Karpas-422 (cell line): ENCODE results near the gene NEURL1. TPM values are rescaled to one million over a fixed set of nuclear protein-coding genes. Genes with fewer than 3 reads are reported as not detected.
"Not testable (repeated sequence)": the region's sequence is repeated elsewhere in the genome, so short reads cannot be mapped to it uniquely, and the experiment has no call there.

ENCODE experiments used
- DNase-seq: peaks from one replicate; pipeline ENCODE4 v3.0.0-alpha.2; 2015
- H2AFZ ChIP-seq: fragments of 200-600 bp; sonication (generic); 2 replicates; pipeline ENCODE4 v1.6.1; 2014; ENCODE audit warnings: antibody characterized with exemption, low read length, mixed read lengths
- H3K27ac ChIP-seq: fragments of 200-600 bp; sonication (generic); 2 replicates; pipeline ENCODE4 v1.5.1; 2014; ENCODE audit warnings: mild to moderate bottlenecking, low read length, moderate library complexity
- H3K27me3 ChIP-seq: fragments of 200-600 bp; sonication (generic); 2 replicates; pipeline ENCODE4 v1.6.1; 2014; ENCODE audit warnings: low read length, mixed read lengths
- H3K36me3 ChIP-seq: fragments of 200-600 bp; sonication (generic); 2 replicates; pipeline ENCODE4 v1.6.1; 2014; ENCODE audit warnings: low read length, mixed read lengths; ENCODE audit not compliant: insufficient read depth
- H3K4me1 ChIP-seq: fragments of 200-600 bp; sonication (generic); 2 replicates; pipeline ENCODE4 v1.6.1; 2014; ENCODE audit warnings: mild to moderate bottlenecking, low read length, mixed read lengths
- H3K4me2 ChIP-seq: fragments of 200-600 bp; sonication (generic); 2 replicates; pipeline ENCODE4 v1.6.1; 2014; ENCODE audit warnings: low read length, low read depth, mild to moderate bottlenecking; ENCODE audit not compliant: poor library complexity, severe bottlenecking
- H3K4me3 ChIP-seq: fragments of 200-600 bp; sonication (generic); 2 replicates; pipeline ENCODE4 v1.5.1; 2014; ENCODE audit warnings: mild to moderate bottlenecking, antibody characterized with exemption, low read length, mixed read lengths
- H3K79me2 ChIP-seq: fragments of 200-600 bp; sonication (generic); 2 replicates; pipeline ENCODE4 v1.6.1; 2014; ENCODE audit warnings: mild to moderate bottlenecking, low read length, mixed read lengths
- H3K9ac ChIP-seq: fragments of 200-600 bp; sonication (generic); 2 replicates; pipeline ENCODE4 v1.6.0; 2014; ENCODE audit warnings: low read length
- H3K9me2 ChIP-seq: fragments of 200-600 bp; sonication (generic), shearing (Covaris generic); replicated peaks from 2 replicates; pipeline ENCODE4 v1.6.0; 2014; ENCODE audit warnings: mild to moderate bottlenecking, low read length, moderate library complexity; ENCODE audit not compliant: insufficient read depth
- H3K9me3 ChIP-seq: fragments of 300-700, 200-600 bp; sonication (generic); 2 replicates; pipeline ENCODE4 v1.6.1; 2014; ENCODE audit warnings: low read length, mixed read lengths
- H4K20me1 ChIP-seq: fragments of 200-600 bp; sonication (generic); 2 replicates; pipeline ENCODE4 v1.6.1; 2014; ENCODE audit warnings: mild to moderate bottlenecking, antibody characterized with exemption, low read length, low read depth; ENCODE audit not compliant: insufficient read depth
- total RNA-seq: library from RNA; depleted of rRNA; stranded (reverse); fragments of >200 nt; shearing (Covaris generic); gene quantifications from 2 replicates; pipeline ENCODE4 v1.2.3, GENCODE V29; 2014; ENCODE audit warnings: low replicate concordance

Gene NEURL1
- total RNA-seq, 1 experiment from 2014 or later, result not detected

GRCh38 chr10:103502849-103503660, 9.6 kb downstream of the NEURL1 start:
- Histone ChIP-seq H3K27me3 (no peaks in the 10 kb centered on the region), H2AFZ (no peak overlapping the region)

GRCh38 chr10:103503777-103504176, 10.3 kb downstream of the NEURL1 start:
- not testable (repeated sequence) for H3K79me2 ChIP-seq, H3K9me3 ChIP-seq, H3K9me2 ChIP-seq, H4K20me1 ChIP-seq, H3K4me2 ChIP-seq, H3K9ac ChIP-seq, H3K27ac ChIP-seq, H3K4me3 ChIP-seq, H2AFZ ChIP-seq, DNase-seq, H3K36me3 ChIP-seq, H3K27me3 ChIP-seq
- peaks cover 13% of the 10 kb centered on the region for H3K4me1 ChIP-seq

More at GRCh38 chr10:103502849-103503660, 9.6 kb downstream of the NEURL1 start:
- H3K4me1 ChIP-seq, result peaks cover 13% of the 10 kb centered on the region
- no peak overlapping the region for H3K9ac ChIP-seq
- no peaks in the 10 kb centered on the region for H3K9me3 ChIP-seq
- H3K79me2 ChIP-seq, result no peaks in the 10 kb centered on the region
- no peak for DNase-seq
- no peaks in the 10 kb centered on the region for H3K36me3 ChIP-seq
- no peaks in the 10 kb centered on the region for H3K9me2 ChIP-seq
- no peak overlapping the region for H3K27ac ChIP-seq
- no peaks in the 10 kb centered on the region for H4K20me1 ChIP-seq
- no peak overlapping the region for H3K4me3 ChIP-seq
- H3K4me2 ChIP-seq, result no peak overlapping the region

GRCh38 chr10:103504181-103504783, 10.8 kb downstream of the NEURL1 start:
- no peak overlapping the region for H3K4me2 ChIP-seq
- DNase-seq, result no peak
- H4K20me1 ChIP-seq, result no peaks in the 10 kb centered on the region
- no peak overlapping the region for H2AFZ ChIP-seq
- no peaks in the 10 kb centered on the region for H3K79me2 ChIP-seq
- H3K27me3 ChIP-seq, result no peaks in the 10 kb centered on the region
- no peaks in the 10 kb centered on the region for H3K9me2 ChIP-seq
- no peaks in the 10 kb centered on the region for H3K9me3 ChIP-seq
- peaks cover 13% of the 10 kb centered on the region for H3K4me1 ChIP-seq
- no peak overlapping the region for H3K9ac ChIP-seq
- H3K27ac ChIP-seq, result no peak overlapping the region
- no peaks in the 10 kb centered on the region for H3K36me3 ChIP-seq
- no peak overlapping the region for H3K4me3 ChIP-seq

- H3K36me3 ChIP-seq, result no peaks in the 10 kb centered on the region
- H3K4me1 ChIP-seq, result peaks cover 13% of the 10 kb centered on the region
- no peak overlapping the region for H3K4me2 ChIP-seq
- H3K27me3 ChIP-seq, result no peaks in the 10 kb centered on the region
- no peak overlapping the region for H3K27ac ChIP-seq
- H3K79me2 ChIP-seq, result no peaks in the 10 kb centered on the region
- DNase-seq, result no peak
- H4K20me1 ChIP-seq, result no peaks in the 10 kb centered on the region
- H2AFZ ChIP-seq, result no peak overlapping the region
- H3K9me2 ChIP-seq, result no peaks in the 10 kb centered on the region
- no peak overlapping the region for H3K4me3 ChIP-seq
- no peaks in the 10 kb centered on the region for H3K9me3 ChIP-seq
- no peak overlapping the region for H3K9ac ChIP-seq
Measured at GRCh38 chr10:103506061-103506460, 12.6 kb downstream of the NEURL1 start.

GRCh38 chr10:103507235-103508191, 14.0 kb downstream of the NEURL1 start:
- no peaks in the 10 kb centered on the region for H3K36me3 ChIP-seq
- H3K4me1 ChIP-seq, result peaks cover 13% of the 10 kb centered on the region
- H3K9me2 ChIP-seq, result no peaks in the 10 kb centered on the region
- H3K9me3 ChIP-seq, result no peaks in the 10 kb centered on the region
- no peaks in the 10 kb centered on the region for H4K20me1 ChIP-seq
- H3K27me3 ChIP-seq, result no peaks in the 10 kb centered on the region
- no peak overlapping the region for H3K4me3 ChIP-seq
- H3K27ac ChIP-seq, result no peak overlapping the region
- peak; percentile 69 for DNase-seq
- peak overlapping the region; percentile 2 for H3K4me2 ChIP-seq
- no peak overlapping the region for H3K9ac ChIP-seq
- no peak overlapping the region for H2AFZ ChIP-seq
- H3K79me2 ChIP-seq, result no peaks in the 10 kb centered on the region

- Histone ChIP-seq H3K27ac (no peak overlapping the region), H3K9ac (no peak overlapping the region), H3K4me3 (no peak overlapping the region), H3K4me1 (peaks cover 13% of the 10 kb centered on the region), H2AFZ (no peak overlapping the region), H3K4me2 (no peak overlapping the region), H4K20me1 (no peaks in the 10 kb centered on the region), H3K9me3 (no peaks in the 10 kb centered on the region), H3K27me3 (no peaks in the 10 kb centered on the region), H3K9me2 (no peaks in the 10 kb centered on the region), H3K79me2 (no peaks in the 10 kb centered on the region), H3K36me3 (no peaks in the 10 kb centered on the region)
- DNase-seq, result no peak
Measured at GRCh38 chr10:103510046-103510685, 16.7 kb downstream of the NEURL1 start.

- no peak overlapping the region for H3K9ac ChIP-seq
- H3K4me3 ChIP-seq, result no peak overlapping the region
- H3K4me1 ChIP-seq, result peaks cover 19% of the 10 kb centered on the region
- no peaks in the 10 kb centered on the region for H3K27me3 ChIP-seq
- no peaks in the 10 kb centered on the region for H3K9me3 ChIP-seq
- DNase-seq, result no peak
- no peak overlapping the region for H3K4me2 ChIP-seq
- H3K27ac ChIP-seq, result no peak overlapping the region
- no peak overlapping the region for H2AFZ ChIP-seq
- no peaks in the 10 kb centered on the region for H3K36me3 ChIP-seq
- H3K79me2 ChIP-seq, result no peaks in the 10 kb centered on the region
- no peaks in the 10 kb centered on the region for H3K9me2 ChIP-seq
- H4K20me1 ChIP-seq, result no peaks in the 10 kb centered on the region
Measured at GRCh38 chr10:103510791-103511752, 17.6 kb downstream of the NEURL1 start.
